ENCODE measurements around the gene SANBR.

- TF ChIP-seq, protein P1, sequence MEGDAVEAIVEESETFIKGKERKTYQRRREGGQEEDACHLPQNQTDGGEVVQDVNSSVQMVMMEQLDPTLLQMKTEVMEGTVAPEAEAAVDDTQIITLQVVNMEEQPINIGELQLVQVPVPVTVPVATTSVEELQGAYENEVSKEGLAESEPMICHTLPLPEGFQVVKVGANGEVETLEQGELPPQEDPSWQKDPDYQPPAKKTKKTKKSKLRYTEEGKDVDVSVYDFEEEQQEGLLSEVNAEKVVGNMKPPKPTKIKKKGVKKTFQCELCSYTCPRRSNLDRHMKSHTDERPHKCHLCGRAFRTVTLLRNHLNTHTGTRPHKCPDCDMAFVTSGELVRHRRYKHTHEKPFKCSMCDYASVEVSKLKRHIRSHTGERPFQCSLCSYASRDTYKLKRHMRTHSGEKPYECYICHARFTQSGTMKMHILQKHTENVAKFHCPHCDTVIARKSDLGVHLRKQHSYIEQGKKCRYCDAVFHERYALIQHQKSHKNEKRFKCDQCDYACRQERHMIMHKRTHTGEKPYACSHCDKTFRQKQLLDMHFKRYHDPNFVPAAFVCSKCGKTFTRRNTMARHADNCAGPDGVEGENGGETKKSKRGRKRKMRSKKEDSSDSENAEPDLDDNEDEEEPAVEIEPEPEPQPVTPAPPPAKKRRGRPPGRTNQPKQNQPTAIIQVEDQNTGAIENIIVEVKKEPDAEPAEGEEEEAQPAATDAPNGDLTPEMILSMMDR (IDR thresholded peaks at IDR 0.05): no peak
- no peak for TF ChIP-seq EZH2 (IDR thresholded peaks at IDR 0.05)
Measured at GRCh38 chr2:61045999-61046398, 19.7 kb upstream of the SANBR start.
